GM10248 (cell line): ENCODE measurements around the gene RAB8A.

Source experiments
- CTCF ChIA-PET: fragments of 300-600 bp; sonication (Branson Sonifier 250); formaldehyde crosslinking; extraction: SDS; loops from one replicate; lab custom pipeline; 2021; ENCODE audit warnings: antibody characterized with exemption; lab: Yijun Ruan, JAX
- POLR2A ChIA-PET: fragments of 350-650 bp; sonication (Branson Sonifier 250); formaldehyde crosslinking; extraction: SDS; loops from one replicate; lab custom pipeline; 2020; ENCODE audit warnings: antibody characterized with exemption; lab: Yijun Ruan, JAX
- DNase-seq: peaks from one replicate; pipeline ENCODE4 v3.0.0; 2012; ENCODE audit errors: extremely low spot score
- CTCF ChIP-seq: IDR thresholded peaks from 2 replicates; pipeline ENCODE4 v1.5.1; 2012; ENCODE audit warnings: mild to moderate bottlenecking, low read depth; ENCODE audit errors: extremely low read depth, missing control alignments, control extremely low read depth

Gene RAB8A

GRCh38 chr19:16134510-16134909 is 22.8 kb downstream of the RAB8A start:
- CTCF ChIA-PET, result interaction anchor here (1.0 to 1.9 kb wide), 4 partner anchors 11 to 22 kb away, joined by 3 to 5 read pairs (median 3); partner anchors contain the start of gene RAB8A
- POLR2A ChIA-PET, result interaction anchor here (0.6 to 0.7 kb wide), 3 partner anchors 24 to 61 kb away, joined by 3 to 7 read pairs (median 4); no protein-coding TSS in a partner anchor
- peak; percentile 49 for DNase-seq
- no peak for TF ChIP-seq CTCF

GRCh38 chr19:16135430-16136127 is 23.9 kb downstream of the RAB8A start:
- DNase-seq, result no peak
- no peak for TF ChIP-seq CTCF
- ChIA-PET POLR2A (interaction anchor here (0.6 kb wide), 1 partner anchor 16 kb away, joined by 3 read pairs; no protein-coding TSS in a partner anchor), CTCF (interaction anchor here (1.1 to 1.9 kb wide), 6 partner anchors 12 to 25 kb away, joined by 3 to 7 read pairs (median 5); no protein-coding TSS in a partner anchor)

GRCh38 chr19:16136185-16136999 is 24.7 kb downstream of the RAB8A start:
- POLR2A ChIA-PET, result interaction anchor here (0.6 kb wide), 2 partner anchors 15 to 58 kb away, joined by 3 read pairs; no protein-coding TSS in a partner anchor
- no peak for TF ChIP-seq CTCF
- CTCF ChIA-PET, result interaction anchor here (1.1 to 1.7 kb wide), 5 partner anchors 15 to 26 kb away, joined by 3 to 7 read pairs (median 5); no protein-coding TSS in a partner anchor
- no peak for DNase-seq

DNA sequence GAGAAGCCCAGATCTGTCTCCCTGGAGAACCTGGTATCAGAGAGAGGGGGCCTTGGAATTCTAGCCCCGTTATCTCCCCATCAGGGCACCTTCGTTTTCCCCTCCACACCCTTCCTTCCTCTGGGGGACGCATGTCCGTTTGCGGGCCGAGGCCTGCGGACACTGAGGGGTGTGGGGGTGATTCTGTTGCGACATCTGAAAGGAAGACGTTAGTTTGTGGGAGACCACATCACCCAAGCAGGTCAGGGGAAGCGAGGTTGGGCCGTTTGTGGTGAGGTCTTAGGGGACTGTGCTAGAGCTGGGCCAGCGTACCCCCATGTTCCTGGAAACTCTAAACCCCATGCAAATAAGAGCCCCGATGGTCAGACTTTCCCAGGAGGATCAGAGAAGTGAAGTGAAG is 28.1 kb downstream of the RAB8A start:
- CTCF ChIA-PET, result interaction anchor here (0.8 to 1.7 kb wide), 6 partner anchors 11 to 41 kb away, joined by 3 to 5 read pairs (median 3); no protein-coding TSS in a partner anchor
- DNase-seq, result no peak
- TF ChIP-seq CTCF, result no peak
- POLR2A ChIA-PET, result no interaction called here

- TF ChIP-seq CTCF, result no peak
- peak; percentile 65 for DNase-seq
- ChIA-PET POLR2A (no interaction called here), CTCF (interaction anchor here (0.7 to 1.8 kb wide), 6 partner anchors 14 to 69 kb away, joined by 3 to 4 read pairs (median 3); no protein-coding TSS in a partner anchor)
Observed at GRCh38 chr19:16141043-16141442, 29.4 kb downstream of the RAB8A start.

- CTCF ChIA-PET, result interaction anchor here (0.9 to 2.8 kb wide), 8 partner anchors 13 to 70 kb away, joined by 3 to 13 read pairs (median 4); no protein-coding TSS in a partner anchor
- POLR2A ChIA-PET, result no interaction called here
Observed at GRCh38 chr19:16142032-16142580, 30.4 kb downstream of the RAB8A start.

More at GRCh38 chr19:16142032-16142580, 30.4 kb downstream of the RAB8A start:
- DNase-seq, result no peak
- TF ChIP-seq CTCF, result no peak
